GM12864 (cell line): ENCODE results near the gene TNFAIP8.

Experiments used
- DNase-seq: peaks from one replicate; pipeline ENCODE4 v3.0.0-alpha.2; 2011; ENCODE audit warnings: low read depth
- H3K4me3 ChIP-seq: 2 replicates; pipeline ENCODE4 v1.5.1; 2011; ENCODE audit warnings: mild to moderate bottlenecking, low read depth, low read length, control low read depth
- TF ChIP-seq, protein P1 (sequence below): IDR thresholded peaks from 2 replicates; pipeline ENCODE4 v1.5.1; 2011; ENCODE audit warnings: low read depth, mild to moderate bottlenecking, moderate library complexity, low read length, control low read depth, inconsistent platforms; ENCODE audit errors: missing control alignments

TNFAIP8 gene

DNA sequence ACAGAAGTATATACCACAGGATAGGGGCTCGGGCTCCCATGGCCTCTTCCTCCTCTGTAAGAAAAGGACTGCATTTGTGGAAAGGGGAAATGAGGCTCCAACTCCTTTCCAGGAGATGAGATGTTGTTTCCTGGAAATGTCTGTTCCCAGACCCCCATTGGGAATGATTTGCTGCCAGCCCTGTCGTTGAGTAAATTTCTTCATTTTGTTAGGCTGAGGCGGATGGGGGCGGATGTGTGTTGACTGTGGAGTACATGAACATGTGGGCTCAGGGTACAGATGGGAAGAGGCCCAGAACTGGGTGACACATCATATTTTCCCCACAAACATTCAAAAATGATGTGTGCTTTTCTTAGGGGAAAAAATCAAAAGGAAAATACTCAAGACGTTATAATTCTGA, 28.8 kb upstream of the TNFAIP8 start:
- no peak for DNase-seq
- TF ChIP-seq, protein P1, sequence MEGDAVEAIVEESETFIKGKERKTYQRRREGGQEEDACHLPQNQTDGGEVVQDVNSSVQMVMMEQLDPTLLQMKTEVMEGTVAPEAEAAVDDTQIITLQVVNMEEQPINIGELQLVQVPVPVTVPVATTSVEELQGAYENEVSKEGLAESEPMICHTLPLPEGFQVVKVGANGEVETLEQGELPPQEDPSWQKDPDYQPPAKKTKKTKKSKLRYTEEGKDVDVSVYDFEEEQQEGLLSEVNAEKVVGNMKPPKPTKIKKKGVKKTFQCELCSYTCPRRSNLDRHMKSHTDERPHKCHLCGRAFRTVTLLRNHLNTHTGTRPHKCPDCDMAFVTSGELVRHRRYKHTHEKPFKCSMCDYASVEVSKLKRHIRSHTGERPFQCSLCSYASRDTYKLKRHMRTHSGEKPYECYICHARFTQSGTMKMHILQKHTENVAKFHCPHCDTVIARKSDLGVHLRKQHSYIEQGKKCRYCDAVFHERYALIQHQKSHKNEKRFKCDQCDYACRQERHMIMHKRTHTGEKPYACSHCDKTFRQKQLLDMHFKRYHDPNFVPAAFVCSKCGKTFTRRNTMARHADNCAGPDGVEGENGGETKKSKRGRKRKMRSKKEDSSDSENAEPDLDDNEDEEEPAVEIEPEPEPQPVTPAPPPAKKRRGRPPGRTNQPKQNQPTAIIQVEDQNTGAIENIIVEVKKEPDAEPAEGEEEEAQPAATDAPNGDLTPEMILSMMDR: no peak
- H3K4me3 ChIP-seq: no peak overlapping the region; the same call in 1 of the 2 replicates

DNA sequence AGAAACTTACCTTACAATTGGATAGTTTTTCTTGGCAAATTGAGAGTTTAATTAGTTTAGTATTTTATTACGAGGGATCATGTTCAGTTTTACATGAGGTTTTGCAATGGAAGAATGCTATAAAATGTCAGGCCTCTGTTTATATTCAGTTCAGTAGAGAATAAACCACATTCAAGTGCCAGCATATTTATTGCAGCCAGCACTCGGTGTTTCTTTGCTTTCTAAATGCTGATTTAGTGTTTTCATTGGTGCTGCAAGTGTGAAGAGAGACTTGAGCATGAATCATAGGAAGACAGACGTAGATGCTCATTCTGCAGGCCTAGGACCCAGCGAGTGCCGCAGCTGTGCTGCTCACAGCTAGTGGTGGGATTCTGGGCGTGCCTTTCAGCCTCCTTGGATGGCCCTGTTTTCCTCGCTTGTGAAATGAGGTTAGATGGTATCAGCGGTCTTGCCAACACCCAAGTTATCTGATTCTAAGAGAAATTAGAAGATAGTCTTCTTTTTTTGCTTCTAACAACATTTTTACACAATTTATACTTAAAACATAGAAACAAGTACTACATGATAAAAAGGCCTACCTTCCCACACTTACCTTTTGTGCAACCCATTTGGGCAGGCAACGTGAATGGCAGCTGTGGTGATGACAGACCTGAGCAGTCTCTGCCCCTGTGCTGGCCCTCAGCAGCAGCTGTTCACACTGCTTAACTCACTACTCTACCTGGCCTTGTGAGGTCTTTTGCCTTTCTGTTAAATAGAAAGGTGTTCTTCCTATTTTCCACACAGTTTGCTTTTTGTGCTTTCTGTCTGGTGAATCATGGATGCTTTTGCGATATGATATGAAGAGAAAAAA, 26.8 kb upstream of the TNFAIP8 start:
- TF ChIP-seq, protein P1: no peak
- DNase-seq: no peak
- no peak overlapping the region for H3K4me3 ChIP-seq

GRCh38 chr5:119329666-119330065, 26.2 kb upstream of the TNFAIP8 start:
- no peak for DNase-seq
- TF ChIP-seq, protein P1: no peak
- H3K4me3 ChIP-seq: no peak overlapping the region

DNA sequence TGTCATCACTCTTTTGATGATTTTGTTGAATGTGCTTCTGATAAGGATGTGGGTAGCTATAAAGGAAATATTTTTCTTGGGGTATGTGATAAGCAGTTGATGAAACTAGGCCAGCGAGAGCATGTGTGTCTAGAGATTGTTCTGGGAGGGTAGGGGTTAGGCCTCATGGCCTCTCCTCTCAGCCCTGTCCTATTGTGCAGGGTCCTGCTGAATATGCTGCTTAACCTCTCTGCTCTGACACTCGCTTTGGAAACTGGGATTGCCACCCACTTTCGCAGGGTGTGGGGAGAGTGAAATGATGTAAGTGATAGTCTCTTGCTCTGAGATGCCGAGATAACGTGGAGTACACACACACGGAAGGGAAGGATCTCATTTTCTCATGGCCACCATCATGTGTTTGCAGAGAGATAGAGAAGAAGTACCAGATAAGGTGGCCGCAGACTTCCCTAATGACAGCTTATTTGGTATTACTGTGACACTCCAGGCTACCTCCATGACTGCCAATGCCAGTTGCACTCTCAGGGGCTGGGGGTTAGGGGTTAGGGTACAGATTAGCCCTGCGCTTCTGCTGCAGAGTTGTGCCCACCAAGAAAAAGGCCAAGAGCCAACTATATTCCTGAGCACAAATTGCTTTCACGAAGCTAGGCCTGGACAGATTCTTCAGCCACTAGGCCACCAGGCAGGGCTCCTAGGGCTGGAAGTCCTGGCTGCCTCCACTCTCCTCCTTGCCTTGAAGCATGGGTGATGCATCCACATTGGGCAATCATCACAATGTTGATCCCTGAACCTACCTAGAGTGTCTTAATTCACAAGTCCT, 25.2 kb upstream of the TNFAIP8 start:
- no peak overlapping the region for H3K4me3 ChIP-seq
- TF ChIP-seq, protein P1: no peak
- no peak for DNase-seq

DNA sequence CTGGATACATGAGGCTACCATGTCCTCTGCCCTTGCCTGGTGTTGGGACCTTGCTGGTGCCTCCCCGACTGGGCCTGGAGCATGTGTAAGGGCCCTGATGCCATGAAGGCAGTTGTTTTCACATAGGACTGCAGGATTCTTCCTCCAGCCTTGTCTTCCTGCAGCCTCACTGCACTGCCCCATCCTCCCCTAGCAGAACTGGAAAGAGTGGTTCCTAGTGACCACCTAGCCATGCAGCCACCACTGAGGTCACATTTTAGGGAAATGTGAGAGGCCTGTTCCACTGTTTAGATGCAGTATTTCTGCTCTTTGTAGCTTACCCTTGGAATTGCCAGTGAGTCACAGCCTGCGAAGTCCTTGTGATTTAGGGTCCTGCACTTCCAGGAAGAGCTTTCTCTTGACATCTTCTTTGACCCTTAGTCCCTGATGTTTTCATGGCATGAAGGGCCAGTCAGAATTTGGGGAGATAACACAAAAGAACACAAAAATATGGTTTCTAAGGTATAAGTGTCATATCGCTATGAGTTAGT, 24.2 kb upstream of the TNFAIP8 start:
- TF ChIP-seq, protein P1: no peak
- no peak overlapping the region for H3K4me3 ChIP-seq
- no peak for DNase-seq

GRCh38 chr5:119332208-119332607, 23.6 kb upstream of the TNFAIP8 start:
- TF ChIP-seq, protein P1: no peak
- DNase-seq: no peak
- H3K4me3 ChIP-seq: no peak overlapping the region; the same call in 1 of the 2 replicates
